ENCODE measurements around the gene AFF2.

- TF ChIP-seq, protein P1, sequence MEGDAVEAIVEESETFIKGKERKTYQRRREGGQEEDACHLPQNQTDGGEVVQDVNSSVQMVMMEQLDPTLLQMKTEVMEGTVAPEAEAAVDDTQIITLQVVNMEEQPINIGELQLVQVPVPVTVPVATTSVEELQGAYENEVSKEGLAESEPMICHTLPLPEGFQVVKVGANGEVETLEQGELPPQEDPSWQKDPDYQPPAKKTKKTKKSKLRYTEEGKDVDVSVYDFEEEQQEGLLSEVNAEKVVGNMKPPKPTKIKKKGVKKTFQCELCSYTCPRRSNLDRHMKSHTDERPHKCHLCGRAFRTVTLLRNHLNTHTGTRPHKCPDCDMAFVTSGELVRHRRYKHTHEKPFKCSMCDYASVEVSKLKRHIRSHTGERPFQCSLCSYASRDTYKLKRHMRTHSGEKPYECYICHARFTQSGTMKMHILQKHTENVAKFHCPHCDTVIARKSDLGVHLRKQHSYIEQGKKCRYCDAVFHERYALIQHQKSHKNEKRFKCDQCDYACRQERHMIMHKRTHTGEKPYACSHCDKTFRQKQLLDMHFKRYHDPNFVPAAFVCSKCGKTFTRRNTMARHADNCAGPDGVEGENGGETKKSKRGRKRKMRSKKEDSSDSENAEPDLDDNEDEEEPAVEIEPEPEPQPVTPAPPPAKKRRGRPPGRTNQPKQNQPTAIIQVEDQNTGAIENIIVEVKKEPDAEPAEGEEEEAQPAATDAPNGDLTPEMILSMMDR (IDR thresholded peaks at IDR 0.05; ENCODE audit: low read length): no peak
- TF ChIP-seq EZH2 (optimal IDR thresholded peaks at IDR 0.05; ENCODE audit: low read depth, low read length) (no peak), EZH2phosphoT487 (IDR thresholded peaks at IDR 0.05; ENCODE audit: low read length) (no peak)
Measured at GRCh38 chrX:148466292-148466691, 34.1 kb upstream of the AFF2 start.
